ENCODE data around the gene MSI2. TPM values are rescaled to one million over a fixed set of nuclear protein-coding genes. Genes with fewer than 3 reads are reported as not detected.
A peak's percentile ranks its signal among the peaks of the same experiment; 100 is the strongest.

The MSI2 gene
- total RNA-seq, 1 donor from 2014 or later = 31.3 TPM

DNA sequence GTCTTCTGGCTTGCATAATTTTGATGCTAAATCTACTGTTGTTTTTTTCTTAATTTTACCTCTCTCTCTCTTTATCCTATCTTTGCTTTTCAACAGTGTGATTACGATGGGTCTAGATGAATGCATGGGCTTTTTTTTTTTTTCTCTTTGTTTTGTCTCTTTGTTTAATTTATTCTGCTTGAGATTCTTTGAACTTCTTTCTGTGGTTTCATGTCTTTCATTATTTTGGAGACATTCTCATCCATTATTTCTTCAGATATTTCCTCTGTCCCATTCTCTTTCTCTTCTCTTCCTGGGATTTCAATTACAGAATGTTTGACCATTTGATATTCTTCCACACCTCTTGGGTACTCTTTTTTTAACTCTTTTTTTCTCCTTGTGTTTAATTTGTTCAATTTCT lies 436.4 kb downstream of the MSI2 start:
- TF ChIP-seq CTCF (IDR thresholded peaks at IDR 0.05) = no peak
- no peaks in the 10 kb centered on the region for H3K4me1 ChIP-seq
- H3K27me3 ChIP-seq = no peaks in the 10 kb centered on the region
- H3K36me3 ChIP-seq = no peaks in the 10 kb centered on the region
- ATAC-seq (no peak), DNase-seq (no peak)
- no peak overlapping the region for H3K4me3 ChIP-seq
- no peak overlapping the region for H3K27ac ChIP-seq
- H3K9me3 ChIP-seq = no peaks in the 10 kb centered on the region
- intact Hi-C loops (cut with DNase I) = no loop called here

GRCh38 chr17:57694051-57694450 lies 437.7 kb downstream of the MSI2 start:
- H3K36me3 ChIP-seq = no peaks in the 10 kb centered on the region
- intact Hi-C loops (cut with DNase I) = no loop called here

DNA sequence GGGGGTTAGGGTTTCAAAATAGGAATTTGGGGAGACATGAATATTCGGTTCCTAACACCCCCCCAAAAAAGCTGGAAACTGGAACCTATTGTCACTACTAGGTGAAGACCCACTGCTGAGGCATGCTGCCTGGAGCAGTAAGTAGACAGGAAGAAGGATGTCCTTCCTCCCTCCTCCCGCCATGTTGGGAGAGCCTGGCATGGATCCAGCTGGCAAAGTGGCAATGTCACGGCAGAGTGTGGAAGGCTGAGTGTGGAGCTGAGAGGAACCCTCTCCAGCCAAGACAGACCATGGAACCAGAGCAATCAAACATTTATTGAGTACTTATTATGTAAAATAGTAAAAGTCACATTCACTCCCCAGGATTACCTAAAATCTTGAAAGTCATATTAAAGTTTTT lies 439.7 kb downstream of the MSI2 start:
- peaks cover 5% of the 10 kb centered on the region for H3K4me1 ChIP-seq
- H3K4me3 ChIP-seq = no peak overlapping the region
- no peak for TF ChIP-seq CTCF (IDR thresholded peaks at IDR 0.05)
- DNase-seq = no peak
- no peak overlapping the region for H3K27ac ChIP-seq
- intact Hi-C loops (cut with DNase I) = no loop called here
- no peaks in the 10 kb centered on the region for H3K27me3 ChIP-seq
- no peak for ATAC-seq
- H3K9me3 ChIP-seq = no peaks in the 10 kb centered on the region
- no peaks in the 10 kb centered on the region for H3K36me3 ChIP-seq

More at GRCh38 chr17:57694051-57694450, 437.7 kb downstream of the MSI2 start:
- H3K27ac ChIP-seq = no peak overlapping the region
- DNase-seq = no peak
- H3K9me3 ChIP-seq = no peaks in the 10 kb centered on the region
- no peaks in the 10 kb centered on the region for H3K27me3 ChIP-seq
- peaks cover 5% of the 10 kb centered on the region for H3K4me1 ChIP-seq
- H3K4me3 ChIP-seq = no peak overlapping the region
- TF ChIP-seq CTCF (IDR thresholded peaks at IDR 0.05) = no peak
- no peak for ATAC-seq

- H3K9me3 ChIP-seq = no peaks in the 10 kb centered on the region
- H3K27me3 ChIP-seq = no peaks in the 10 kb centered on the region
- intact Hi-C loops (cut with DNase I) = no loop called here
- H3K36me3 ChIP-seq = no peaks in the 10 kb centered on the region
- H3K4me1 ChIP-seq = peaks cover 5% of the 10 kb centered on the region
- ATAC-seq = no peak
- no peak for DNase-seq
- TF ChIP-seq CTCF (IDR thresholded peaks at IDR 0.05) = no peak
- no peak overlapping the region for H3K4me3 ChIP-seq
- no peak overlapping the region for H3K27ac ChIP-seq
Observed at GRCh38 chr17:57697197-57697596, 440.9 kb downstream of the MSI2 start.

DNA sequence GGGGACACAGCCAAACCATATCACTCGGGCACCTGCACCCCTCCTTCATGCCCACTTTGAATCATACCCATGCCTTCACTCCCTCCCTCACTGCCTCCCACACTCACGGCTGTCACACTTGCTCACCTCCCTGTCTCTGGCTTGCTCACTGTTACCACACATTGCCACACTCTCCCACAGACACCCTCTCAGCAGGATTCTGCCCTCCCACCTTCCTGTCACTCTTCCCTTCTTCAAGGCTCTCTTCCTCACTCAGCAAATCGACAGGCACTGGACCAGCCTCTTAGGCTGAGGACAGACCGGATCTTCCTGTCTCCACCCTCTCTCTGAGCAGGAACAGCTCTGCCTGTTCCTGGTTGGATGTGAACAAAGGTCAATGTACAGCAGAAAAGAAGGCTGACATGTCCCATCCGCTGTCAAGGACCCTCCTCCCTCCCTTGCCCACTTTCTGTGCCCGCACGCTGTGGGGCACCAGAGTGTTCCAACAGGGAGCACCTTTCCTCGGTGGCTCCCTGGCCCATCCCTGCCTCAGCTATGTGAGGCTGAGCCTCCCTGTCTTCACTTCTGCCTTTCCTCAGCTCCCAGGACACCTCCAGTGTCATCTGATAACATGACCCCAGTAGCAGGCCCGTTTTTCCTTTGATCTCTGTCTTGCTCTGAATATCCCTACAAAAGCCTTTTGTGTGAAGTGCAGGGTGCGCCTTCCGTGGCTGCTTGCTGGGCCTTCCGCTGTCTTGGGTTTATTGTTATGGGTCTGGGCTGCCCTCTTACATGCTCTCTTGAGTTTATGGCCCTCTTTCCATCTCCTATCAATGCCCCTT lies 441.8 kb downstream of the MSI2 start:
- no peaks in the 10 kb centered on the region for H3K27me3 ChIP-seq
- H3K4me3 ChIP-seq = no peak overlapping the region
- H3K9me3 ChIP-seq = no peaks in the 10 kb centered on the region
- H3K36me3 ChIP-seq = no peaks in the 10 kb centered on the region
- intact Hi-C loops (cut with DNase I) = no loop called here
- DNase-seq (no peak), ATAC-seq (peak; percentile 59)
- peaks cover 5% of the 10 kb centered on the region for H3K4me1 ChIP-seq
- TF ChIP-seq CTCF (IDR thresholded peaks at IDR 0.05) = no peak
- H3K27ac ChIP-seq = no peak overlapping the region

Data from upper lobe of right lung (tissue), 1 donor.